GM19351 (cell line): ENCODE results near the gene DNAAF5.
"Not testable (repeated sequence)": the region's sequence is repeated elsewhere in the genome, so short reads cannot be mapped to it uniquely, and the experiment has no call there.

ENCODE experiments used
- ATAC-seq: cut with Tn5 transposase; IDR thresholded peaks from one replicate; pipeline ENCODE4 v1.9.1; 2021; ENCODE audit warnings: mild to moderate bottlenecking, moderate library complexity; ENCODE audit not compliant: unreplicated experiment

Gene DNAAF5

GRCh38 chr7:729140-730000 lies 2.9 kb downstream of the DNAAF5 start:
- ATAC-seq, result no peak

DNA sequence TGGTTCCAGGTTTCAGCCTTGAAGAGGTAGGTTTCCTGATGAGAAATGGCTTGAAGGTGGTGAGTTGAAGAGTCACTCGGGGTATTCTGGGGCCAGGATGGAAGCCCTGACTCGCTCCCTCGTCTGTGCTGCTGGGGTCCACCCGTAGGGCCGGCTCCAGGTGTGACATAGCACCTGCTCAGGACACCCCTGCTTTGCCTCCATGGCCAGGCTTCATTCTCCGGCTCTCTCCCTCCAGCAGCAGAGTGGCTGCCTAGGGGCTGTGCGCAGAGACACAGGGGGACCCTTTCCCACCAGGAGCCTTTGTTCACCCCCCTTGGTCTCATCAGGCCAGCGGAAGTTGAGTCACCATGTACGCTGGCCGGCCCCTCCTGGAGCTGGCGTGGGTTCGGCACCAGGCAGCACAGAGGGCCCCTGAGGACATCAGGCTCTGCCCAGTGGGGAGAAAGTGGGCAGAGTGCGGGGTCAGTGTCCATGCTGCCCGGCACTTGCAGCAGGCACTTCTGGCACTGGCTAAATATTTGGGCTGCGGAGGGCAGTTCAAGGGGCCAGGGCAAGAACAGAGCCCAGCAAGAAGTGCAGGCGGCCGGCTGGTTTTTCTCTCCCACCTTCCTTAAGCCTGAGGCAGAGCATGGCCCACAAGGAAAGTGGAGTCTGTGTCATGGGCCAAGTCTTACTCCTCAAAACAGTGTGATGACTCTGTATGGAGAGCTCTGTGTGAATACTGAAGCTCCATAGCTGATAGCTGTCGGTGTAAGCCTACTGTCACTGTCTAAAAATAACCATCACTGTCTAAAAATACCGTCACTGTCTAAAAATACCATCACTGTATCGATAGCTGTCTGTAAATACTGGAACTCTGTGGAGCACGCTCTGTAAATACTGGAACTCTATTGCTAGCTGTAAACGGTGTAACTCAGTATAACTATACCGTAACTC lies 4.3 kb downstream of the DNAAF5 start:
- no peak for ATAC-seq

DNA sequence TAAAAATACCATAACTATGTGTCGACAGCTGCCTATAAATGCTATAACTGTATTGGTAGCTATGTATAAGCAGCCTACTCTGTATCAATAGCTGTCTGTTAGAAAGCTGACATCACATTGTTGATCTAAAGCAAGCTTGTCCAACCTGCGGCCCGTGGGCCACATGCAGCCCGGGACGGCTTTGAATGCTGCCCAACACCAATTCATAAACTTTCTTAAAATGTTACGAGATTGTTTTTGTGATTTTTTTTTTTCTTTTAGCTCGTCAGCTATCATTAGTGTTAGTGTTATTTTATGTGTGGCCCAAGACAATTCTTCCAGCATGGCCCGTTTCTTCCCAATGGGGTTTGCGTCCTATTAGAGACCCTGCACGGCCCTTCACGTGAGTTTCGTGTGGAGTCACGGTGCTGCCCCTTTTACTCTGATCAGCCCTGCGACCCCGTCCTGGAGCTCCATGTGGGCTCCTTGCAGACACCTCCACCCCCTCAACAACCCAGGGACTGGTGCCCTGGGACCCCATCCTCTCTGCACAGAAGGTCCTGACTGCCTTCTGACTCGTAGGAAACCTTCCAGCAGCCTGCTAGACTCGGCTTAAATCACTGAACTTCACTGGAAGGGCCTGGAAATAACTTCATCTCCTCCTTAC lies 5.1 kb downstream of the DNAAF5 start:
- ATAC-seq, result no peak

DNA sequence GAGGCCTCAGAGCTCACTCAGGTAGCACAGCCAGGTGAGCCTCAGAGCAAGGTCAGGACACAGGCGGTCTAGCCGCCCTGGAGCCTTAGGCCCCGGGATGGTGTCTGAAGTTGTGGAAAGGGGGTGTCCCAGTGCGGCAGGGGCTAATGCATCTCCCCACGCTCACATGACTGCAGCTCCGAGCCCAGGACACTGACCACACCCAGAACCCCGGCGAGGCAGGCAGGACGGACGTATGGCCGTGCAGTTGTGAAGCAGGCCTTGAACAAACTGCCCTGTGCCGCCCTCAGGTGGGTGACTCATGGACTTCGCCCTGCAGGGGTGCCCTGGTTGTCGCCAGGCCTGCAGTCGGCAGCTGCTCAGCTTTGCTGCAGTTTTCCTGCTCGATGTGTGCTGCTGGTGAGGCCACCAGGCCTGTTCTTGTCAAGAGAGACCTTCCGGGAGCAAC lies 5.6 kb downstream of the DNAAF5 start:
- ATAC-seq, result no peak

DNA sequence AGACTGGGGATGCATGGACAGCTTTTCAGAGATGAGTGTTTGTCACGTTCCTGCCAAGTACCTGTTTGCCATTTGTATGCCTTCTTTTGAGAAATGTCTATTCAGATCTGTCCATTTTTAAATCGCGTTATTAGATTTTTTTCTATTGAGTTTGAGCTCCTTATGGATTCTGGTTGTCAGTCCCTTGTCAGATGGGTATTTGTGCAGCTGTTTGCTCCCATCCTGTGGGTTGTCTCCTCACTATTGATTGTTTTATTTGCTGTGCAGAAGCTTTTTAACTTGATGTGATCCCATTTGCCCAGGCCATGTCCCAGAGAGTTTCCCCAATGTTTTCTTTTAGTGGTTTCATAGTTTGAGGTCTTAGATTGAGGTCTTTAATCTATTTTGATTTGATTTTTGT lies 6.1 kb downstream of the DNAAF5 start:
- no peak for ATAC-seq

DNA sequence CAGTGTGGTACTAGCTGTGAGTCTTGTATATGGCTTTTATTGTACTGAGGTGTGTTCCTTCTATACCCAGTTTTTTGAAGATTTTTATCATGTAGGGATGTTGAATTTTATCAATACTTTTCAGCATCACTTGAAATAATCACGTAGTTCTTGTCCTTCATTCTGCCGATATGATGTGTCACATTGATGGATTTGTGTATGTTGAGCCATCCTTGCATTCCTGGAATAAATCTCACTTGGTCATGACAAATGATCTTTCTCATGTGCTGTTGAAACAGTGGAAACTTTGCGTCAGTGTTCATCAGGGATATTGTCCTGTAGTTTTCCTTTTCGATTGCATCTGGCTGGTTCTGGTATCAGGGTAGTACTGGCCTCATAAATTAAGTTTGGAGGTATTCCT lies 7.7 kb downstream of the DNAAF5 start:
- ATAC-seq, result no peak

GRCh38 chr7:734808-735207 lies 8.3 kb downstream of the DNAAF5 start:
- no peak for ATAC-seq

- ATAC-seq, result no peak
Observed at GRCh38 chr7:738241-738640, 11.7 kb downstream of the DNAAF5 start.

GRCh38 chr7:738723-739454 lies 12.4 kb downstream of the DNAAF5 start:
- no peak for ATAC-seq

DNA sequence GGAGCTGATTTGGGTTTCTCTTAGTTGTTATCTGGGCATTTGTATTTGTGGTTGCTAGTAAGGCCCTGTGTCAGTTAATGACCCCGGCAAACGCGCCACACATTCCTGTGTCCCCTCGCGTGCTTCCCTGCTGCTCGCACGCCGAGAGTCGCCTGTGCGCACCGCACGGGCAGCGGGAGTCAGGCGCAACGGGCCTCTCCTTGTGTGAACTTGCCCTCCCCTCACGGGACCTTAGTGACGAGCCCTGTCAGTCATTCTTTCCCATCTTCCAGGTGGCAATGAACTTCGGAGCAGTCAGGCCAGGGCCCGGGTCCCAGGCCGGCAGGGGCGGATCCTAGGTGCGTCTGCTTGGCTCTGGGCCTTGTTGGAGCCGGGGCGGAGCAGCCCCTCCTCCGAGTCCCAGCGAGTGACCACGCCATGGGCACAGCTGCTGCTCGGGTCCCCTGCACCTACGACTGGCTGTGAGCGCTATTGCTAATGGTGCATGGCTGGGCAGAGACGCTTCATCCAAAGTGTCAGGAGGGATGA lies 13.0 kb downstream of the DNAAF5 start:
- ATAC-seq, result no peak

GRCh38 chr7:739983-740942 lies 13.8 kb downstream of the DNAAF5 start:
- no peak for ATAC-seq

DNA sequence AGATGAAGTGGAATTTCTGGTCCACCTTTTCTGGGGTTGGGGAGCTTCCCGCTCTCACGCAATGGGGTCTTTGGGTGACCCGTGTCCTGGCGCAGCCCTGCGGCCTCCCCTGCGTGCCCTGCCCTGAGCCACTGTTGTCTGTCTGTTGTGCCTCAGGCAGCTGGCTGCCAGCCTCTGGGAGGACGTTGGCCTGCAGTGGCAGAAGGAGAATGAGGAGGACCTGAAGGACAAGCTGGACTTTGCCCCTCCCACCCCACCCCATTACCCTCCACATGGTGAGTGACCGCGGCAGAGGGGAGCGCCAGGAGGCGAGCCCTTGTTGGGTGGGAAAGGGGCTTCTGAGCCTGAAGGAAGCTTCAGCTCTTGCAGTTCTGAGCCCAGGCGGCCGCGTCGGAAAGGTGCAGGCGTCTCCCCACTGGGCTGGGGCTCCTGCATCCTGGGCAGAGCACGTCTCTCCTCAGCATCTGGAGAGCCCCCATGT lies 14.7 kb downstream of the DNAAF5 start:
- no peak for ATAC-seq

DNA sequence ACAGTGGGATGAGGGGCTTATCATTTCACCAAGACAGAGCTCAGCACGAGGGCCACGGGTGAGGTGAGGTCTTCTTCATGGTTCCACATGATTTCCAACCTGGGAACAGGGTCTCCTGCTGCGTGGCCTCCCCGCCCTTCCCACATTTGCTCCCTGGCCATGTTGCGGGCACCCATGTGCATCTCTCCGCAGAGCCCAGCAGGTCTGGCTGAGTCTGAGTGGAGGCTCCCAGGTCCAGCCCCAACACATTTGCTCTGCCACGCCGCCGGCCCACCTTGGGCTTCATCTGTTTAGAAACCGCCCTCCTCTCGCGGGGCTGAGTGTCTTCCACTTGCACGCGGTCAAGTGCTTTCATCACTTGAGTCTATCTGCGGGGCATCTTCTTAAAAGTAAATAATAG lies 15.4 kb downstream of the DNAAF5 start:
- ATAC-seq, result no peak

- no peak for ATAC-seq
Observed at GRCh38 chr7:742791-743190, 16.3 kb downstream of the DNAAF5 start.

DNA sequence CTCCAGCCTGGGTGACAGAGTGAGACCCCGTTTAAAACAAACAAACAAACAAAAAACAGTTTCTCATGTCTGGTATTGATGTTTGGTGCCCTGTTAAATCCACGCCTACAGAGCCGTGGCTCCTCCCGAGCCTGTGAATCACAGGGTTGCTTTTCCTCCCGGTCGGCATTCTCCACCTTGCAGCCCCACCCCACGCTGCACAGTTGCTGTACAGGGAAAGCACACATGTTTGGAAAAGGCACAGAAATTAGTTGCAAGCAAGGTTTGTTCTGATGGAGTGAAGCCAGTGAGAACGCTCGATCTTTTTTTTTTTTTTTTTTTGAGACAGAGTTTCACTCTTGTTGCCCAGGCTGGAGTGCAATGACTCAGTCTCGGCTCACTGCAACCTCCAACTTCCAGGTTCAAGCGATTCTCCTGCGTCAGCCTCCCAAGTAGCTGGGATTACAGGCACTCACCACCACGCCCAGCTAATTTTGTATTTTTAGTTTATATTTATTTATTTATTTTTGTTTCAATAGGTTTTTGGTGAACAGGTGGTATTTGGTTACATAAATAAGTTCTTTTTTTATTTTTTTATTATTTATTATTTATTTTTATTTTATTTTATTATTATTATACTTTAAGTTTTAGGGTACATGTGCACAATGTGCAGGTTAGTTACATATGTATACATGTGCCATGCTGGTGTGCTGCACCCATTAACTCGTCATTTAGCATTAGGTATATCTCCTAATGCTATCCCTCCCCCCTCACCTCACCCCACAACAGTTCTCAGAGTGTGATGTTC lies 17.0 kb downstream of the DNAAF5 start:
- ATAC-seq, result not testable (repeated sequence)

DNA sequence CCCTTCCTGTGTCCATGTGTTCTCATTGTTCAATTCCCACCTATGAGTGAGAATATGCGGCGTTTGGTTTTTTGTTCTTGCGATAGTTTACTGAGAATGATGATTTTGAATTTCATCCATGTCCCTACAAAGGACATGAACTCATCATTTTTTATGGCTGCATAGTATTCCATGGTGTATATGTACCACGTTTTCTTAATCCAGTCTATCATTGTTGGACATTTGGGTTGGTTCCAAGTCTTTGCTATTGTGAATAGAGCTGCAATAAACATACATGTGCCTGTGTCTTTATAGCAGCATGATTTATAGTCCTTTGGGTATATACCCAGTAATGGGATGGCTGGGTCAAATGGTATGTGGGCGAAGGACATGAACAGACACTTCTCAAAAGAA lies 17.6 kb downstream of the DNAAF5 start:
- ATAC-seq, result not testable (repeated sequence)

DNA sequence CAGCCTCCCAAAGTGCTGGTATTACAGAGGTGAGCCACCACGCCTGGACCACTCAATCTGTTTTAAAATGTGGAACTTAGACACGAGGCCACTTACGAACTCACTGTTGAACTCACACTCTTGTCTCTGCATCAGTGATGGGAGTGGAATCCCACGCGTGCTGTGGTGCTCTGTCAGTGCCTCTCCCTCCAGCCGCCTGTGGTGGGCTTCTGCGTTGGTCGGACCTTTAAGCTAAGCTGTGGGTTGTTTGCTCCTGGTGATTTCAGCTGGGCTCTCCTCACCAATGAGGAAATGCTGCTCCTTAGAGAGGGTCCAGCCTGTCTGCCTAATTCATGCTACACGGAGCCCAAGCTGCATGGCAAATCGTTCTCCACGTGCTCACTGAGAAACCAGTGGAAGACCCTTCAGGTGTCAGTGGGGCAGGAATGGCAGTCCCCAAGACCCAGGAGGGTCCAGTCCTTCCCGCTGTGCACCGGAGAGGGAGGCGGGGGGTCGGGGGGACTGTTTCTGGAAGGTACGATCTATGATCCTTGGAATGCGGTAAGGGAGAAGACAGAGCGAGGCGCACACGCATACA lies 18.4 kb downstream of the DNAAF5 start:
- no peak for ATAC-seq
